ENCODE data around the gene SPATA19. TPM values are rescaled to one million over a fixed set of nuclear protein-coding genes. Genes with fewer than 3 reads are reported as not detected.

Gene SPATA19
- total RNA-seq, 1 donor from 2014 or later, result not detected

DNA sequence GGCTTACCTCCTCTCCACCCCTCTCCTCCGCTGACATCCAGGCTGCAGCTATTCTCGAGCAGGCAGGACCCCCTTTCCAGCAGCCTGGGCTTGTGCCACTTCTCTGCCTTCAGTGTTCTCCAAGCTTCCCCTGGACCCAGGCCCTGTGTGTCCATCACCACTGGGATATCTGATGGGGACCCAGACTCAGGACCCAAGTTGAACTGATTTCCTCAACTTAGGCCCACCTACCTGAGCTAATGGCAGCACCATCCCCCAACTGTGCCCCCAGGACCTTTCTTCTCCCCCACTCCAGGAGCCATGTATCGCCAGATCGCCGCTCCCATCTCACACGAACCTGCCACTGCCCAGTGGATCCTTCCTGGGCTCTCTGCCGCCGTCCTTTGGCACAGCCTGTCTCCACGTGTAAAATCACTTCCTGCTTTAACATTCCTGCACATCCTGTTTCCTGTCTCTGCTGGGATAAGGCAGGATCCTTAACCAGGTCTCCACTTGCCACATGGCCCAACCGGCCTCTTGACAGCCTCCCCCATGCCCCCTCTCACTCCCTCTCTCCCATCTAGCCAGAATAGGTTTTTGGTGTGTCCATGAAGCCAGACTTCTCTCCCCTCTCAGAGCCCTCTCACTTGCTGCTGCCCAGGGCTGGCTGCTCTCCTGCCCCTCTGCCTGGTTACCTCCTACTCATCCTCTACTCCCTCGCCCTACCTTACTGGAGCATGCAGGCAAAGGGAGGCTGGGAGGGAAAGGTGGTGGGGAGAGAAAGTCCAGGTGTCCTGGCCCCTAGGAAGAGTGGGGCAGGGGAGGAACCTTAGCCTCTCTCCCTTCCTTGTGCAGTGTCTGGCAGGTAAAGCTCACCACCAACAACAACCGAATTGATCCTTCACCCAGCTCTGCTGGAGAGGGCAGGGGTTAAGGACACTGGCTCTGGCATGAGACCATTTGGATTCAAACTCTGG lies 9.4 kb downstream of the SPATA19 start:
- Mint-ChIP-seq H3K36me3 (ENCODE audit: low read depth) (no peaks in the 10 kb centered on the region), H3K27me3 (peaks cover 4% of the 10 kb centered on the region), H3K4me1 (no peaks in the 10 kb centered on the region), H3K4me3 (no peak overlapping the region), H3K9me3 (peaks cover 3% of the 10 kb centered on the region), H3K27ac (no peak overlapping the region)
- CTCF ChIA-PET, result interaction anchor here (1.4 to 1.5 kb wide), 2 partner anchors 701 to 703 kb away, joined by 3 to 4 read pairs; no protein-coding TSS in a partner anchor
- POLR2A ChIA-PET, result no interaction called here
- ATAC-seq (ENCODE audit: low read depth) (no peak), DNase-seq (no peak)
- intact Hi-C loops (cut with micrococcal nuclease), result no loop called here
- TF ChIP-seq, protein P1, sequence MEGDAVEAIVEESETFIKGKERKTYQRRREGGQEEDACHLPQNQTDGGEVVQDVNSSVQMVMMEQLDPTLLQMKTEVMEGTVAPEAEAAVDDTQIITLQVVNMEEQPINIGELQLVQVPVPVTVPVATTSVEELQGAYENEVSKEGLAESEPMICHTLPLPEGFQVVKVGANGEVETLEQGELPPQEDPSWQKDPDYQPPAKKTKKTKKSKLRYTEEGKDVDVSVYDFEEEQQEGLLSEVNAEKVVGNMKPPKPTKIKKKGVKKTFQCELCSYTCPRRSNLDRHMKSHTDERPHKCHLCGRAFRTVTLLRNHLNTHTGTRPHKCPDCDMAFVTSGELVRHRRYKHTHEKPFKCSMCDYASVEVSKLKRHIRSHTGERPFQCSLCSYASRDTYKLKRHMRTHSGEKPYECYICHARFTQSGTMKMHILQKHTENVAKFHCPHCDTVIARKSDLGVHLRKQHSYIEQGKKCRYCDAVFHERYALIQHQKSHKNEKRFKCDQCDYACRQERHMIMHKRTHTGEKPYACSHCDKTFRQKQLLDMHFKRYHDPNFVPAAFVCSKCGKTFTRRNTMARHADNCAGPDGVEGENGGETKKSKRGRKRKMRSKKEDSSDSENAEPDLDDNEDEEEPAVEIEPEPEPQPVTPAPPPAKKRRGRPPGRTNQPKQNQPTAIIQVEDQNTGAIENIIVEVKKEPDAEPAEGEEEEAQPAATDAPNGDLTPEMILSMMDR (IDR thresholded peaks at IDR 0.05), result no peak

DNA sequence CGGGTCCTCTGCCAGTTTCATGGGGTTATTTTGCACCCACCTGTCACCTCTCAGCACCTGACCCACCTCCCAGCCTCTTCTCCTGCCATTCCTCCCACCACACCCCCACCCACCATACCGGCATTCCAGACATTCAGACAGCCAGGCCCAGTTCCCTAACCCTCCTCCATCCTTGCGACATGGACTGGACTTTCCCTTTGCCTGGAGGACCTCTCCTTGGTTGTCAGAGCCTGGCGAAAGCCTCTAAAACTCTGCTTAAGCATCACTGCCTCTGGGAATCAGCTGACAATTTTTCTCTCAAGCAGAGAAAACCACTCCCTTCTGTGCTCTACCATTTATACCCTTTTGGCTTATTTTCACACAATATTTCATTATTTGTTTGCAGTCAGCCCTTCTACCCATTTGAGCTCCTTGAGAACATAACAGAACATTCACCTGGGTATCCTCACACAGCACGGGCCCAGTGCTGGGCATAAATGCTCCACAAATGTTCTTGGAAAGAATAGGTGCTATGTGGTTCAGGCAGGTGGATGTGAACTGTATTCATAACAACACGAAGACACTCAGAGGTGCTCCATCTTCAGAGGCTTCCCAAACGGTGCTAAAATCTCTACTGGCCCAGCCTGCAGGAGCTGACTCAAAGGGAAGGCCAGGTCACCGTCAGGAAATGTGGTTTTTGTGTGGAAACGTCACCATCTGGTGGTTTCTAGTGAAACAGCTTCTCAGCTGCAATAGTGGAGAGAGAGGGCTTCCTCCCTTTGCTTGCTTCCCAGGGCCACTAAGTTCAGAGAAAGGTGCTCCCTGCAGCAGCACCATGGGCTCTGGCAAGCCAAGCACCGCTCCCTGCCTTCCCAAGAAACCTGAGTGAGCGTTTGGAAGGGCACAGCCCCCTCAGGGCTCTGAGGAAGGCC lies 10.4 kb downstream of the SPATA19 start:
- intact Hi-C loops (cut with micrococcal nuclease), result no loop called here
- POLR2A ChIA-PET, result no interaction called here
- H3K36me3 Mint-ChIP-seq (ENCODE audit: low read depth), result no peaks in the 10 kb centered on the region
- H3K4me3 Mint-ChIP-seq, result no peak overlapping the region
- H3K27me3 Mint-ChIP-seq, result peaks cover 6% of the 10 kb centered on the region
- peaks cover 3% of the 10 kb centered on the region for H3K9me3 Mint-ChIP-seq
- CTCF ChIA-PET, result interaction anchor here (1.4 to 1.5 kb wide), 2 partner anchors 700 to 702 kb away, joined by 3 to 4 read pairs; no protein-coding TSS in a partner anchor
- no peak for ATAC-seq (ENCODE audit: low read depth)
- H3K4me1 Mint-ChIP-seq, result no peaks in the 10 kb centered on the region
- TF ChIP-seq, protein P1 (IDR thresholded peaks at IDR 0.05), result no peak
- H3K27ac Mint-ChIP-seq, result no peak overlapping the region
- DNase-seq, result no peak

DNA sequence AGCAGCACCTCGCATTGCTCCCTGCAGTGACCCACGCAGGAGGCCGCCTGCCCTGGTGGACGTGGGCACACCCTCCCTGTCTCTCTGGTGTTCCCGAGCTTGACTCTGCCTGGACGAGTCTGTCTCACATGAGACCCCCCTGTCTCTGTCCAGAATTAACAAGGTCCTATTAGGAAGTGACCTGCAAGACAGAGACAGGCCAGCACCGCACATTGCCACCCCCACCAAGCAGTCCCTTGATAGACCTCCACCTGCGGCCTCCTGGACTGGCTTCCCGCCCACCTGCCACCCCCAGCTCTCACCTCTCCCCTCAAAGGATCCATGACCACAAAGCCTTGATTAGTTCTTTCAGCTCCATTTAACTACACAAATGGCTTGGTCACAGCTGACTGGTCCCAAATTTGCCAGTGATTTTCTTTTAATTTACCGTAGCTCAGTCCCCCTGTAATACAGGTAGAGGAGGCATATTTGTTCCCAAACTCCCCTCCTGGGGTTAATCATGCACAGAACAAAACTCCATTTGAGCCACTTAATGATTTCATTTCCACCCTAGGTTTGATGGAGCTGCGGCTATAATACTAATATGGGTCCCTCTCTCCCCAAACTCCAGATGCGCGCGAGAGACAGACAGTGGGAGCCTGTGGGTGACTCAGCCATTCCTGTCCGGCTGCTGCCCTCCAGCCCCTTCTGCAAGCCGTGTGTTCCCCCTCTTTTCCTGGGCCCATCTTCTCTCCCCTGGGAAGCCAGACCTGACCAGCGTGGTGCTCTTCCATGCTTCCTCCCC lies 11.2 kb downstream of the SPATA19 start:
- no peaks in the 10 kb centered on the region for H3K36me3 Mint-ChIP-seq (ENCODE audit: low read depth)
- DNase-seq, result no peak
- ATAC-seq (ENCODE audit: low read depth), result no peak
- H3K4me3 Mint-ChIP-seq, result no peak overlapping the region
- H3K27me3 Mint-ChIP-seq, result peaks cover 6% of the 10 kb centered on the region
- H3K9me3 Mint-ChIP-seq, result peaks cover 3% of the 10 kb centered on the region
- no peak overlapping the region for H3K27ac Mint-ChIP-seq
- ChIA-PET CTCF (interaction anchor here (1.4 kb wide), 1 partner anchor 701 kb away, joined by 3 read pairs; no protein-coding TSS in a partner anchor), POLR2A (no interaction called here)
- intact Hi-C loops (cut with micrococcal nuclease), result no loop called here
- TF ChIP-seq, protein P1 (IDR thresholded peaks at IDR 0.05), result no peak
- no peaks in the 10 kb centered on the region for H3K4me1 Mint-ChIP-seq

DNA sequence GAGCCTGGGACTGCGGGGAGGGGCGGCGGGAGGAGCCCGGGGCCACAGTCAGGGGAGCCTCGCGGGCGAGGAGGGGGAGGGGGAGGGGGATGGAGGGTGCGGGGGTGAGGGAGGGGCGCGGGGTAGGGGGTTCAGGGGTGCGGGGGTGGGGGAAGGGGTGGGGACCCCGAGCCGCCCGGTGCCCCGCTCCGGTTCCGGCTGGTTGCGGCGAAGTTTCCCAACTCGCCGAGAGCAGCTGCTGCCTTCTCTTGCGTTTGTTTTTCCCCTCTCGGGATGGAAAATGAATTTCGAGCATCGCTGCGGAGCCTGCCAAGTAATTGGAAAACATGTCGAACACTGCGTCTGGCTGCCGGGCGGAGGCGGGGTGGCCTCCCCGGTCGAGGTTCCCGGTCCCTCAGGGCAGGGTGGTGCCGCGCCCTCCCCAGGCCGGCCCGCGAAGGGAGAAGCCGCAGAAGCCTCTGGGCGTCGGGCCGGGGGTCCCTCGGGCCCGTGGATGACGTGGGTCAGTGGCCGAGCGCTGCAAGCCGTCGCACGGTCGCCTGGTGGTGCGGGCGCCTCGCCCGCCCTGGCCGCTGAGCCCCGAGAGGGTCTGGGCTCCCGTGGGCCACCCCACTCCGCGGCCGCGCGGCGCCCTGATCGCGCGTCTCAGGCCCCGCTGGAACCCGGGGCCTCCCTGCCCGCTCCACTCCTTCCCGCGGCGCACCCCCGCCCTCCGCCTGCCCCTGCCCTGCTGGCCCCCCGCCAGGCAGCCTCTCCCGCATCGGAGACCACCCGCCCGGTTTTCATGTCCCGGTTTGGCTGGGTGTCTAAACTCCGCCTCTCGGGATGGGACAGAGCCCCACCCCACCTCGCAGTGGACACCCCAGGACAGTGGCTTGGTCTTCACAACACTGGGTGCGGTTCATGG lies 12.1 kb downstream of the SPATA19 start:
- Mint-ChIP-seq H3K27me3 (peaks cover 6% of the 10 kb centered on the region), H3K27ac (no peak overlapping the region), H3K36me3 (ENCODE audit: low read depth) (no peaks in the 10 kb centered on the region), H3K4me3 (no peak overlapping the region), H3K9me3 (peaks cover 3% of the 10 kb centered on the region), H3K4me1 (no peaks in the 10 kb centered on the region)
- ATAC-seq (ENCODE audit: low read depth), result no peak
- CTCF ChIA-PET, result no interaction called here
- no peak for DNase-seq
- TF ChIP-seq, protein P1 (IDR thresholded peaks at IDR 0.05), result no peak
- POLR2A ChIA-PET, result no interaction called here
- intact Hi-C loops (cut with micrococcal nuclease), result no loop called here

All from activated B cell treated with CpG ODN at 0.5 μM for 24 hours (primary cell).